RWPE2 (cell line): ENCODE data around the gene SUFU.

ENCODE experiments used
- ATAC-seq: fragments of 200-7000 bp; cut with Tn5 transposase; 3 replicates; pipeline ENCODE4 v1.9.1; 2021; ENCODE audit warnings: low read depth
- DNase-seq: peaks from one replicate; pipeline ENCODE4 v3.0.0-alpha.2; 2020; ENCODE audit warnings: low spot score
- H3K27ac ChIP-seq: fragments of 450-650 bp; 2 replicates; pipeline ENCODE4 v1.5.1; 2017; ENCODE audit warnings: mild to moderate bottlenecking; ENCODE audit not compliant: poor library complexity, severe bottlenecking
- H3K27me3 ChIP-seq: fragments of 250-450 bp; sonication (Bioruptor Pico); 2 replicates; pipeline ENCODE4 v1.5.1; 2021; ENCODE audit warnings: mild to moderate bottlenecking, moderate library complexity; ENCODE audit not compliant: insufficient read depth, poor library complexity, severe bottlenecking
- H3K36me3 ChIP-seq: fragments of 250-450 bp; sonication (Bioruptor Pico); 2 replicates; pipeline ENCODE4 v1.5.1; 2020; ENCODE audit warnings: low read depth, mild to moderate bottlenecking, moderate library complexity
- H3K4me1 ChIP-seq: fragments of 250-450 bp; sonication (Bioruptor Pico); 2 replicates; pipeline ENCODE4 v1.5.1; 2021; ENCODE audit warnings: mild to moderate bottlenecking, moderate library complexity; ENCODE audit not compliant: insufficient read depth, poor library complexity, severe bottlenecking
- H3K4me3 ChIP-seq: fragments of 250-450 bp; sonication (Bioruptor Pico); 2 replicates; pipeline ENCODE4 v1.5.1; 2021; ENCODE audit warnings: mild to moderate bottlenecking, moderate library complexity; ENCODE audit not compliant: severe bottlenecking
- H3K9me3 ChIP-seq: fragments of 250-450 bp; sonication (Bioruptor Pico); 2 replicates; pipeline ENCODE4 v1.5.1; 2021; ENCODE audit warnings: mild to moderate bottlenecking, moderate library complexity; ENCODE audit not compliant: severe bottlenecking
- TF ChIP-seq, protein P1 (sequence below): fragments of 450-650 bp; IDR thresholded peaks from one replicate; pipeline ENCODE4 v1.5.1; 2017; ENCODE audit warnings: mild to moderate bottlenecking, moderate library complexity; ENCODE audit not compliant: poor library complexity, severe bottlenecking

The SUFU gene

GRCh38 chr10:102630663-102631062, 126.9 kb downstream of the SUFU start:
- ATAC-seq = no peak
- Histone ChIP-seq H3K9me3 (no peaks in the 10 kb centered on the region), H3K27me3 (no peaks in the 10 kb centered on the region), H3K27ac (peak overlapping the region; percentile 97), H3K4me3 (no peak overlapping the region), H3K36me3 (peaks cover 5% of the 10 kb centered on the region; the same call in 1 of the 2 replicates), H3K4me1 (peaks cover 70% of the 10 kb centered on the region)
- DNase-seq = no peak
- TF ChIP-seq, protein P1, sequence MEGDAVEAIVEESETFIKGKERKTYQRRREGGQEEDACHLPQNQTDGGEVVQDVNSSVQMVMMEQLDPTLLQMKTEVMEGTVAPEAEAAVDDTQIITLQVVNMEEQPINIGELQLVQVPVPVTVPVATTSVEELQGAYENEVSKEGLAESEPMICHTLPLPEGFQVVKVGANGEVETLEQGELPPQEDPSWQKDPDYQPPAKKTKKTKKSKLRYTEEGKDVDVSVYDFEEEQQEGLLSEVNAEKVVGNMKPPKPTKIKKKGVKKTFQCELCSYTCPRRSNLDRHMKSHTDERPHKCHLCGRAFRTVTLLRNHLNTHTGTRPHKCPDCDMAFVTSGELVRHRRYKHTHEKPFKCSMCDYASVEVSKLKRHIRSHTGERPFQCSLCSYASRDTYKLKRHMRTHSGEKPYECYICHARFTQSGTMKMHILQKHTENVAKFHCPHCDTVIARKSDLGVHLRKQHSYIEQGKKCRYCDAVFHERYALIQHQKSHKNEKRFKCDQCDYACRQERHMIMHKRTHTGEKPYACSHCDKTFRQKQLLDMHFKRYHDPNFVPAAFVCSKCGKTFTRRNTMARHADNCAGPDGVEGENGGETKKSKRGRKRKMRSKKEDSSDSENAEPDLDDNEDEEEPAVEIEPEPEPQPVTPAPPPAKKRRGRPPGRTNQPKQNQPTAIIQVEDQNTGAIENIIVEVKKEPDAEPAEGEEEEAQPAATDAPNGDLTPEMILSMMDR = no peak

- peaks cover 69% of the 10 kb centered on the region for H3K4me1 ChIP-seq
- H3K9me3 ChIP-seq = no peaks in the 10 kb centered on the region
- H3K27me3 ChIP-seq = no peaks in the 10 kb centered on the region
- DNase-seq = no peak
- no peak for ATAC-seq
- TF ChIP-seq, protein P1 = no peak
- H3K36me3 ChIP-seq = peaks cover 5% of the 10 kb centered on the region; the same call in 1 of the 2 replicates
- H3K4me3 ChIP-seq = no peak overlapping the region
- H3K27ac ChIP-seq = peak overlapping the region; percentile 97
Observed at GRCh38 chr10:102631525-102632393, 128.0 kb downstream of the SUFU start.

GRCh38 chr10:102632394-102633111, 128.8 kb downstream of the SUFU start:
- Histone ChIP-seq H3K9me3 (no peaks in the 10 kb centered on the region), H3K36me3 (peaks cover 5% of the 10 kb centered on the region; the same call in 1 of the 2 replicates), H3K27ac (peak overlapping the region; percentile 97), H3K27me3 (no peaks in the 10 kb centered on the region), H3K4me1 (peaks cover 64% of the 10 kb centered on the region), H3K4me3 (no peak overlapping the region)
- TF ChIP-seq, protein P1 = no peak
- no peak for ATAC-seq
- no peak for DNase-seq

- H3K4me3 ChIP-seq = no peak overlapping the region
- TF ChIP-seq, protein P1 = no peak
- H3K4me1 ChIP-seq = peaks cover 57% of the 10 kb centered on the region
Observed at GRCh38 chr10:102633287-102633686, 129.5 kb downstream of the SUFU start.

More at GRCh38 chr10:102633287-102633686, 129.5 kb downstream of the SUFU start:
- peak; percentile 34 for DNase-seq
- peaks cover 5% of the 10 kb centered on the region; the same call in 1 of the 2 replicates for H3K36me3 ChIP-seq
- no peak for ATAC-seq
- no peaks in the 10 kb centered on the region for H3K27me3 ChIP-seq
- H3K9me3 ChIP-seq = no peaks in the 10 kb centered on the region
- peak overlapping the region; percentile 97 for H3K27ac ChIP-seq
